ENCODE results near the gene AIG1. TPM values are rescaled to one million over a fixed set of nuclear protein-coding genes. Genes with fewer than 3 reads are reported as not detected.
"Not testable (repeated sequence)": the region's sequence is repeated elsewhere in the genome, so short reads cannot be mapped to it uniquely, and the experiment has no call there.

The AIG1 gene
- total RNA-seq, 2 donors from 2014 or later = 5.7 to 7.4 TPM

GRCh38 chr6:143299253-143300166 is 238.8 kb downstream of the AIG1 start:
- H3K4me3 Mint-ChIP-seq = no peak overlapping the region

DNA sequence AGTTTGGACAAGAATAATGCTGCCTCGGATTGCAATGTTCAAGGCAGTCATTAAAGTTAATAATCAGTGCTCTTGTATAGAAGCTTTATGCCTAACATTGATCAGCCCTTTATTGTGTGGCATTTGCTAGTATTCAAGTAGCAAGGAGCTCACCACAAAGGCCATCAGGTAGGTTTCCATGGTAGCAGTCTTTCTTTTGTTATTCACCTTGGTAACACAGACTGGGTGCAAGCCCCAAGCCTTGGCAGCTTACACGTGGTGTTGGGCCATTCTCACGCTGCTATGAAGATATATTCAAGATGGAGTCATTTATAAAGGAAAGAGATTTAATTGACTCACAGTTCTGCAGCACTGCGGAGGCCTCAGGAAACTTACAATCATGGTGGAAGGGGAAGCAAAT is 240.5 kb downstream of the AIG1 start:
- DNase-seq (ENCODE audit: low spot score) (no peak), ATAC-seq (no peak)
- Mint-ChIP-seq H3K27me3 (no peaks in the 10 kb centered on the region), H3K9me3 (peaks cover 4% of the 10 kb centered on the region), H3K36me3 (peaks cover 6% of the 10 kb centered on the region), H3K27ac (no peak overlapping the region), H3K4me1 (ENCODE audit: low read depth in 2 of 2) (peaks cover 0 to 5% of the 10 kb centered on the region in 2 donors), H3K4me3 (no peak overlapping the region)

More at GRCh38 chr6:143299253-143300166, 238.8 kb downstream of the AIG1 start:
- H3K36me3 Mint-ChIP-seq = no peaks in the 10 kb centered on the region
- peaks cover 0 to 5% of the 10 kb centered on the region in 2 donors for H3K4me1 Mint-ChIP-seq (ENCODE audit: low read depth in 2 of 2)
- H3K27me3 Mint-ChIP-seq = no peaks in the 10 kb centered on the region
- H3K27ac Mint-ChIP-seq = no peak overlapping the region
- DNase-seq (ENCODE audit: low spot score) (no peak), ATAC-seq (peak; percentile 55 to 94)
- peaks cover 4% of the 10 kb centered on the region for H3K9me3 Mint-ChIP-seq

DNA sequence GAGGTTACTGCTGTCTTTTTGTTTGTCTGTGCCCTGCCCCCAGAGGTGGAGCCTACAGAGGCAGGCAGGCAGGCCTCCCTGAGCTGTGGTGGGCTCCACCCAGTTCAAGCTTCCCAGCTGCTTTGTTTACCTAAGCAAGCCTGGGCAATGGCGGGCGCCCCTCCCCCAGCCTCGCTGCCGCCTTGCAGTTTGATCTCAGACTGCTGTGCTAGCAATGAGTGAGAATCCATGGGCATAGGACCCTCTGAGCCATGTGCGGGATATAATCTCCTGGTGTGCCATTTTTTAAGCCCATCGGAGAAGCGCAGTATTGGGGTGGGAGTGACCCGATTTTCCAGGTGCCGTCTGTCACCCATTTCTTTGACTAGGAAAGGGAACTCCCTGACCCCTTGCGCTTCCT is 247.1 kb downstream of the AIG1 start:
- ATAC-seq; H3K4me1 Mint-ChIP-seq (ENCODE audit: low read depth in 2 of 2); DNase-seq (ENCODE audit: low spot score); H3K27ac Mint-ChIP-seq; H3K4me3 Mint-ChIP-seq; H3K9me3 Mint-ChIP-seq; H3K27me3 Mint-ChIP-seq: not testable (repeated sequence)
- peaks cover 12% of the 10 kb centered on the region for H3K36me3 Mint-ChIP-seq

DNA sequence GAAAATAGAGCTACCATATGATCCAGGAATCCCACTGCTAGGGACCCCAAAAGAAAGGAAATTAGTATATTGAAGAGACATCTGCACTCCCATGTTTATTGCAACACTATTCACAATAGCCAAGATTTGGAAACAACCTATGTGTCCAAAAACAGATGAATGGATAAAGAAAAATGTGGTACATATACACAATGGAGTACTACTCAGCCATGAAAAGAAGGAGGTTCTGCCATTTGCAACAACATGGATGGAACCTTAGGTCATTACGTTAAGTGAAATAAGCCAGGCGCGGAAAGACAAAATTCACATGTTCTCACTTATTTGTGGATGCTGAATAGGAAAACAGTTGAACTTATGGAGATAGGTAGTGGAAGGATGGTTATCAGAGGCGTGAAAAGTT is 252.5 kb downstream of the AIG1 start:
- DNase-seq (ENCODE audit: low spot score) = no peak
- no peak for ATAC-seq
- H3K27ac Mint-ChIP-seq = no peak overlapping the region
- no peaks in the 10 kb centered on the region for H3K4me1 Mint-ChIP-seq (ENCODE audit: low read depth in 2 of 2)
- peaks cover 8 to 26% of the 10 kb centered on the region in 2 donors for H3K27me3 Mint-ChIP-seq
- no peak overlapping the region for H3K4me3 Mint-ChIP-seq
- H3K36me3 Mint-ChIP-seq = peaks cover 21% of the 10 kb centered on the region
- H3K9me3 Mint-ChIP-seq = peaks cover 15% of the 10 kb centered on the region

DNA sequence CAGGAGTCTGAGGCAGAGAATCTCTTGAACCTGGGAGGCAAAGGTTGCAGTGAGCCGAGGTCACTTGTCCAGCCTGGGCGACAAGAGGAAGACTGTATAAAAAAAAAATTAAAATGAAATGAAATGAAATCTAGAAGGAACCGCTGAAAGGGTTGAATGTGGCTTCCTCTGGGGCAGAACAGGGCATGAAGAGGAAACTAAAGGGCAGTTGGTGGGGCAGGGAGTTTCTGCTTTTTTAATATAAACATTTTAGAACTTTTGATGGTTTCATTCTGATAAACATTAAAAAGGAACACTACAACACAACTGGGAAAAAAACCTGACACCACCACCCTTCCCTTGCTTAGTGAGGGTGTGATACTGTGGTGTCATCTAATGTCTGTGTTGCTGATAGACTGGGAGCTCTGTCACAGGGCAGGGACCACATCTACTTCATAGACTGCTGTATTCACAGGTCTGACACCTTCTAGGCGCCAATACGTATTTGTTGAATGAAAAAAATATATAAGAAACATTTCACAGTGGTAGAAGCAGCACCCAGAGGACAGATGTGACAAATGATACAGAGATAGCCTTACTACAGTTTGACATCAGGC is 260.9 kb downstream of the AIG1 start:
- no peak overlapping the region for H3K27ac Mint-ChIP-seq
- no peak overlapping the region for H3K4me3 Mint-ChIP-seq
- peaks cover 0 to 12% of the 10 kb centered on the region in 2 donors for H3K27me3 Mint-ChIP-seq
- H3K36me3 Mint-ChIP-seq = peaks cover 9% of the 10 kb centered on the region
- ATAC-seq = no peak
- H3K4me1 Mint-ChIP-seq (ENCODE audit: low read depth in 2 of 2) = no peaks in the 10 kb centered on the region
- DNase-seq (ENCODE audit: low spot score) = no peak
- peaks cover 2% of the 10 kb centered on the region for H3K9me3 Mint-ChIP-seq

DNA sequence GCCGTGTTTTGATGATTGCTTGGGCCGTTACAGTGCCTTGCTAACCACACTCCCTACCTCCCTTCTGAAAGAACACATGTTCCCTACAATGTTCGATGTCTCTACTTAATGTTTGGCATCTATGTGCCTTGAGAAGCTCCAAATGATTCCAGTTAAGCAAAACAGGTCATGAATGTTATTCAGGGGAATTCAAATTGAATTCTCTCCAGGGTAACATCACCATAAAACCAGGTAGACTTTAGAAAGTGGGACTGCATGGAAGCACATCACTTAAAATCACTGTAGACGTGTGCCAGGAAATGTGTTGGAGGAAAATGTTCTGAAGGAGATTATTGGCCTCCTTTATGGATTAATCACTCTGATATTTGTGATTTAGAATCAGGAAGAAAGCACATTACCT is 261.7 kb downstream of the AIG1 start:
- ATAC-seq (no peak), DNase-seq (ENCODE audit: low spot score) (no peak)
- Mint-ChIP-seq H3K4me1 (ENCODE audit: low read depth in 2 of 2) (no peaks in the 10 kb centered on the region), H3K27me3 (peaks cover 0 to 8% of the 10 kb centered on the region in 2 donors), H3K36me3 (peaks cover 7% of the 10 kb centered on the region), H3K4me3 (no peak overlapping the region), H3K27ac (no peak overlapping the region), H3K9me3 (no peaks in the 10 kb centered on the region)

- no peak for DNase-seq (ENCODE audit: low spot score)
- ATAC-seq = no peak
- Mint-ChIP-seq H3K4me1 (ENCODE audit: low read depth in 2 of 2) (no peaks in the 10 kb centered on the region), H3K27ac (no peak overlapping the region), H3K9me3 (no peaks in the 10 kb centered on the region), H3K27me3 (no peaks in the 10 kb centered on the region), H3K4me3 (no peak overlapping the region), H3K36me3 (no peaks in the 10 kb centered on the region)
Measured at GRCh38 chr6:143323729-143324470, 263.2 kb downstream of the AIG1 start.

- peaks cover 0 to 4% of the 10 kb centered on the region in 2 donors for H3K27me3 Mint-ChIP-seq
- H3K27ac Mint-ChIP-seq = no peak overlapping the region
- no peaks in the 10 kb centered on the region for H3K36me3 Mint-ChIP-seq
- H3K4me1 Mint-ChIP-seq (ENCODE audit: low read depth in 2 of 2) = no peaks in the 10 kb centered on the region
- ATAC-seq (no peak), DNase-seq (ENCODE audit: low spot score) (no peak)
- H3K4me3 Mint-ChIP-seq = no peak overlapping the region
- no peaks in the 10 kb centered on the region for H3K9me3 Mint-ChIP-seq
Measured at GRCh38 chr6:143325379-143326140, 264.9 kb downstream of the AIG1 start.

- no peak for DNase-seq (ENCODE audit: low spot score)
- Mint-ChIP-seq H3K9me3 (no peaks in the 10 kb centered on the region), H3K27ac (no peak overlapping the region), H3K4me3 (no peak overlapping the region), H3K36me3 (no peaks in the 10 kb centered on the region), H3K27me3 (peaks cover 0 to 4% of the 10 kb centered on the region in 2 donors), H3K4me1 (ENCODE audit: low read depth in 2 of 2) (no peaks in the 10 kb centered on the region)
- ATAC-seq = no peak
Measured at GRCh38 chr6:143328876-143329275, 268.2 kb downstream of the AIG1 start.

DNA sequence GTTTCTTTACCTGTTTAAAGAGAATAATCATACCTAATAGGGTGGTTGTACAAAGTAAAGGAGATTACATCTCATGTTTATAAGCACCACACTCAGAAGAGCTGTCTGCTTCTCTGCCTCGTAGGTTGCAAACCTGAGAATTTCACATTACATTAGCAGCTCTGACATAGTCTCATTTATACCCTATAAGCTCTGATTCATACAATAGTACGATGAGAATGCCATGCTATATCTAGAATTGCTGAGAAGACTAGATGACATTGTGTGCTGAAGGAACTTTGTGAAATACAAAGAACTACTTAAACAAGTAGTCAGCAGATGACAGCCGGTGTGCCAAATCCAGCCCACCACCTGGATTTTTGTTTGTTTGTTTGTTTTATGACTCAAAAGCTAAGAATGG is 268.6 kb downstream of the AIG1 start:
- Mint-ChIP-seq H3K4me1 (ENCODE audit: low read depth in 2 of 2) (no peaks in the 10 kb centered on the region), H3K27me3 (peaks cover 0 to 4% of the 10 kb centered on the region in 2 donors), H3K36me3 (no peaks in the 10 kb centered on the region), H3K4me3 (no peak overlapping the region), H3K27ac (no peak overlapping the region), H3K9me3 (no peaks in the 10 kb centered on the region)
- ATAC-seq = no peak
- DNase-seq (ENCODE audit: low spot score) = no peak

- Mint-ChIP-seq H3K27ac (no peak overlapping the region), H3K27me3 (peaks cover 0 to 4% of the 10 kb centered on the region in 2 donors), H3K4me3 (no peak overlapping the region), H3K36me3 (no peaks in the 10 kb centered on the region), H3K9me3 (no peaks in the 10 kb centered on the region), H3K4me1 (ENCODE audit: low read depth in 2 of 2) (peaks cover 0 to under 1% of the 10 kb centered on the region in 2 donors)
- no peak for ATAC-seq
- DNase-seq (ENCODE audit: low spot score) = no peak
Measured at GRCh38 chr6:143331362-143331761, 270.7 kb downstream of the AIG1 start.

DNA sequence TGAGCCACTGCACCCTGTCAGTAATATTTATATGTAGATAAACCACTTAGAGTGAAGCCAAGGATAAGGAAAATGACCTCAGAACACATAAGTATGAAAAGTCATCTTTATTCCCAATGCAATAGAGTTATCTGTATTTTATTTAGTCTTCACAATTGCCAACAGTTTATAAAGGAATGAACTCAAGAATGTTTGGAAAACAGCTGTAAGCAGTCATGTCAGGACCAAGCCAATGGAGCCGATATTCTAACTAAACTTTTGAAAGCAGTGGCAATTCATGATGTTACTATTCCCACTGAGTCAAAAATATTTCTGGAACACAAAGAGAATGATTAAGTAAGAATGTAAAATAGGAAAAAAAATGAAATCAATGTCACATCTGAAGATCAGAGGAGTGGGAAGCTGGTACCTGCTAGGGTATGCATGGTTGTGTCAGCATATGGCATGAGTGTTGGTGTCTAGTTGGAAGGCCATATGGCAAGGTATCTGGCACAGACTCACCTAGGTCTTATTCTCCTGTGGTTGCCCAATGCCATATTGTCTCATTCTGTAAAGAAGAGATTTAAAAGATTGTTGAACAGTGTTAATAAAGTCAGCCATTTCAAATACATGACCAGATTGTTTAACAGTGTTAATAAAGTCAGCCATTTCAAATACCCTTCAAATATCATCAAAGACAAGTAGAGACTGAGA is 271.6 kb downstream of the AIG1 start:
- no peak for ATAC-seq

GRCh38 chr6:143333081-143333480 is 272.4 kb downstream of the AIG1 start:
- no peak for DNase-seq (ENCODE audit: low spot score)
- no peak for ATAC-seq
- H3K4me3 Mint-ChIP-seq = no peak overlapping the region
- no peak overlapping the region for H3K27ac Mint-ChIP-seq
- no peaks in the 10 kb centered on the region for H3K9me3 Mint-ChIP-seq
- H3K36me3 Mint-ChIP-seq = no peaks in the 10 kb centered on the region
- H3K4me1 Mint-ChIP-seq (ENCODE audit: low read depth in 2 of 2) = peaks cover 0 to 5% of the 10 kb centered on the region in 2 donors
- H3K27me3 Mint-ChIP-seq = peaks cover 0 to 4% of the 10 kb centered on the region in 2 donors

More for the DNA sequence above, 271.6 kb downstream of the AIG1 start:
- Mint-ChIP-seq H3K9me3 (no peaks in the 10 kb centered on the region), H3K4me1 (ENCODE audit: low read depth in 2 of 2) (peaks cover 0 to 5% of the 10 kb centered on the region in 2 donors), H3K27ac (no peak overlapping the region), H3K4me3 (no peak overlapping the region), H3K36me3 (no peaks in the 10 kb centered on the region), H3K27me3 (peaks cover 0 to 4% of the 10 kb centered on the region in 2 donors)
- no peak for DNase-seq (ENCODE audit: low spot score)

Measured in natural killer cell treated with Interleukin-12 subunit alpha and Interleukin-12 subunit beta and Interleukin-15 and Interleukin-18, amount 100 ng/mL, for 72 hours (primary cell).